ENCODE data around the gene MORC2. TPM values are rescaled to one million over a fixed set of nuclear protein-coding genes. Genes with fewer than 3 reads are reported as not detected.

The MORC2 gene
- total and polyA plus RNA-seq, 4 donors = 11.9 to 24.7 (median 20.7) TPM

DNA sequence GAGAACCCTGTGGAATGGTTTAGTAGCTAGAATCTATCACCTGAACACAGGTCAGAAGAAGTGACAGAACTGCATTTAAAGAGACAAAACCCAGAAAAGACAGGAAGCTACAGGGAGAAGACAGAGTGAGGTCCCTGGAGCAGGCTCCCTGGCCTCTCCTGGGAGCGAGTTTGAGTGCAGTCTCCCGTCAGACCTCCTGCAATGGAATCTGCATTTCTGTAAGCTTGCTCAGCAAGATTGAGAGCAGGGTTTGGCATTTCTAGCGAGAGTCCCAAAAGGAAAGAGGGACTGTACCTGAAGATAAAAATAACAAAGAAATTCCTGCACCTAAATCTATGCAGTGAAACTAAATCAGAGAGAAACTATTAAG lies 74.2 kb downstream of the MORC2 start:
- ATAC-seq (ENCODE audit: insufficient read depth, low FRiP score) (no peak), DNase-seq (no peak)
- no peak overlapping the region for H3K9ac ChIP-seq (ENCODE audit: insufficient read depth in 1 of 2, low read length in 2 of 2)
- 87 to 93% methylated on average over 3 of the region's 3 CpGs for WGBS, 2 donors
- peaks cover 0 to 5% (median under 1%) of the 10 kb centered on the region in 4 donors for H3K9me3 ChIP-seq (ENCODE audit: control insufficient read depth in 4 of 4, insufficient read depth in 3 of 4, low read length in 3 of 4)
- no peaks in the 10 kb centered on the region for H3K27me3 ChIP-seq (ENCODE audit: control insufficient read depth in 3 of 3, insufficient read depth in 3 of 3, low read length in 2 of 3)
- no peak overlapping the region for H3K4me3 ChIP-seq
- H3K36me3 ChIP-seq (ENCODE audit: control insufficient read depth in 4 of 4, insufficient read depth in 4 of 4, low read length in 4 of 4) = peaks cover 2 to 33% (median 4%) of the 10 kb centered on the region in 4 donors
- no peaks in the 10 kb centered on the region for H3K4me1 ChIP-seq (ENCODE audit: control insufficient read depth in 5 of 5, insufficient read depth in 5 of 5, low read length in 5 of 5)
- TF ChIP-seq, protein P1, sequence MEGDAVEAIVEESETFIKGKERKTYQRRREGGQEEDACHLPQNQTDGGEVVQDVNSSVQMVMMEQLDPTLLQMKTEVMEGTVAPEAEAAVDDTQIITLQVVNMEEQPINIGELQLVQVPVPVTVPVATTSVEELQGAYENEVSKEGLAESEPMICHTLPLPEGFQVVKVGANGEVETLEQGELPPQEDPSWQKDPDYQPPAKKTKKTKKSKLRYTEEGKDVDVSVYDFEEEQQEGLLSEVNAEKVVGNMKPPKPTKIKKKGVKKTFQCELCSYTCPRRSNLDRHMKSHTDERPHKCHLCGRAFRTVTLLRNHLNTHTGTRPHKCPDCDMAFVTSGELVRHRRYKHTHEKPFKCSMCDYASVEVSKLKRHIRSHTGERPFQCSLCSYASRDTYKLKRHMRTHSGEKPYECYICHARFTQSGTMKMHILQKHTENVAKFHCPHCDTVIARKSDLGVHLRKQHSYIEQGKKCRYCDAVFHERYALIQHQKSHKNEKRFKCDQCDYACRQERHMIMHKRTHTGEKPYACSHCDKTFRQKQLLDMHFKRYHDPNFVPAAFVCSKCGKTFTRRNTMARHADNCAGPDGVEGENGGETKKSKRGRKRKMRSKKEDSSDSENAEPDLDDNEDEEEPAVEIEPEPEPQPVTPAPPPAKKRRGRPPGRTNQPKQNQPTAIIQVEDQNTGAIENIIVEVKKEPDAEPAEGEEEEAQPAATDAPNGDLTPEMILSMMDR (IDR thresholded peaks at IDR 0.05; ENCODE audit: control extremely low read depth, extremely low read depth) = no peak
- H3K27ac ChIP-seq (ENCODE audit: low read depth in 1 of 2, low read length in 1 of 2) = no peak overlapping the region

DNA sequence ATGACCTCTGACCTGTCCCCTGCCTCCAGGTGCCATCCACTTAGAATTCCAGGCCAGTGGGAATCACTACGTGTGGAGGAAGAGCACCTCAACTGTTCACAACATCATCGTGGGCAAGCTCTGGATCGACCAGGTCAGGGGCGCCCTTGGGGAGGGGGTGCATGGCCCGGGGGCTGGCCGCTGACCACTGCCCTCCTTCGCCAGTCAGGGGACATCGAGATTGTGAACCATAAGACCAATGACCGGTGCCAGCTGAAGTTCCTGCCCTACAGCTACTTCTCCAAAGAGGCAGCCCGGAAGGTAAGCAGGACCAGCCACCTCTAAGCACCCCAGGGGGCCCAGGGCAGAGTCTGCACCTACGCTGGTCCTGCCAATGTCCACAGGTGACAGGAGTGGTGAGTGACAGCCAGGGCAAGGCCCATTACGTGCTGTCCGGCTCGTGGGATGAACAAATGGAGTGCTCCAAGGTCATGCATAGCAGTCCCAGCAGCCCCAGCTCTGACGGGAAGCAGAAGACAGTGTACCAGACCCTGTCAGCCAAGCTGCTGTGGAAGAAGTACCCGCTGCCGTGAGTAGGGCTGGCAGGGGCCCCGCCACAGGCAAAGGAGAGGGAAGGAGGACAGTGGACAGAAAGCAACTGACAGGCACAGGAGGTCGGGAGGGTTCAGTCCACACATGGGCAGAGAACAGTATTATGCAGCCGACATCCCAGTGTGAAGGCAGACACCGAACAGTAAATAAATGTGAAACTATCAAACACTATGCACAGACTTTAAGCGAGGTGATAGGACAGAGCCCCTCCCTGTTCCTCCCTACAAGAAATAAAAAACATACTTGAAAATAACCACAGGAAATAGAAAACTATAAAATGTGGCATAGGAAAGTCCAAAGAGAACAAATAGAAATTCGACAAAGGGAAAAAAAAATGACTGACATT lies 74.9 kb downstream of the MORC2 start:
- Histone ChIP-seq H3K4me3 (no peak overlapping the region), H3K9ac (ENCODE audit: insufficient read depth in 1 of 2, low read length in 2 of 2) (no peak overlapping the region), H3K9me3 (ENCODE audit: control insufficient read depth in 4 of 4, insufficient read depth in 3 of 4, low read length in 3 of 4) (peaks cover 0 to 2% (median 0%) of the 10 kb centered on the region in 4 donors), H3K4me1 (ENCODE audit: control insufficient read depth in 5 of 5, insufficient read depth in 5 of 5, low read length in 5 of 5) (no peaks in the 10 kb centered on the region), H3K36me3 (ENCODE audit: control insufficient read depth in 4 of 4, insufficient read depth in 4 of 4, low read length in 4 of 4) (peaks cover 0 to 35% (median 5%) of the 10 kb centered on the region in 4 donors), H3K27me3 (ENCODE audit: control insufficient read depth in 3 of 3, insufficient read depth in 3 of 3, low read length in 2 of 3) (no peaks in the 10 kb centered on the region), H3K27ac (ENCODE audit: low read depth in 1 of 2, low read length in 1 of 2) (no peak overlapping the region)
- WGBS, 2 donors = 87 to 89% methylated on average over 23 of the region's 23 CpGs
- DNase-seq (no peak), ATAC-seq (ENCODE audit: insufficient read depth, low FRiP score) (no peak)
- TF ChIP-seq, protein P1 (IDR thresholded peaks at IDR 0.05; ENCODE audit: control extremely low read depth, extremely low read depth) = no peak

DNA sequence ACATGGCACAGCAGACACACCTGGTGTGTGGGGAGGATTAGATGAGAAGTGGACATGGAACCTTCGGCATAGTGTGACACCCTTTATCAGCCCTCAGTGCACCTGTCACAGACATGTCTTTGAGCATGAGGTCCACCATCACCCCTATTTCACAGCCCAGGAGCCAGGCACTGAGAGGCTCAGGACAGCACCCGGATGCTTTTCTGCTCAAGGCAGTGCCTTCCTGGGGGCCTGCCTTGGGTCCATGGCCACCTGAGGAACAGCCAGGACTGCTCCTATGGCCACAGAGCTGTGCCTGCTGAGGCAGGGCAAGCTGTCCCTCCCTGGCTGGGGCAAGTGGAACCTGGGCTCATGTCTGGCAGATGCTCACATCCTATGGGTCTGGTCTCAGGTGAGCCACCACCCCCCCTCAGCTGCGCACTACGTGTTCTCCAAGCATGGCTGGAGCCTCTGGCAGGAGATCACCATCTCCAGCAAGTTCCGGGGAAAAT lies 75.8 kb downstream of the MORC2 start:
- H3K9ac ChIP-seq (ENCODE audit: insufficient read depth in 1 of 2, low read length in 2 of 2) = no peak overlapping the region
- H3K4me1 ChIP-seq (ENCODE audit: control insufficient read depth in 5 of 5, insufficient read depth in 5 of 5, low read length in 5 of 5) = no peaks in the 10 kb centered on the region
- peaks cover 0 to 35% (median 5%) of the 10 kb centered on the region in 4 donors for H3K36me3 ChIP-seq (ENCODE audit: control insufficient read depth in 4 of 4, insufficient read depth in 4 of 4, low read length in 4 of 4)
- no peak overlapping the region for H3K27ac ChIP-seq (ENCODE audit: low read depth in 1 of 2, low read length in 1 of 2)
- no peaks in the 10 kb centered on the region for H3K9me3 ChIP-seq (ENCODE audit: control insufficient read depth in 4 of 4, insufficient read depth in 3 of 4, low read length in 3 of 4)
- 96 to 97% methylated on average over 5 of the region's 5 CpGs for WGBS, 2 donors
- no peaks in the 10 kb centered on the region for H3K27me3 ChIP-seq (ENCODE audit: control insufficient read depth in 3 of 3, insufficient read depth in 3 of 3, low read length in 2 of 3)
- ATAC-seq (ENCODE audit: insufficient read depth, low FRiP score) (no peak), DNase-seq (no peak)
- H3K4me3 ChIP-seq = no peak overlapping the region
- TF ChIP-seq, protein P1 (IDR thresholded peaks at IDR 0.05; ENCODE audit: control extremely low read depth, extremely low read depth) = no peak

Measured in lung (tissue), 12 donors.